Uterus (tissue), 2 donors: ENCODE data around the gene MAPK6.

Source experiments
- CTCF ChIP-seq, 4 experiments: fragments of 200-600 bp in 2 of 4; fragments of 450-650 bp in 2 of 4; sonication (generic) in 2 of 4; IDR thresholded peaks; one replicate each; pipeline ENCODE4 v1.5.1; 2016 to 2019; ENCODE audit warnings: antibody characterized with exemption in 4 of 4, mild to moderate bottlenecking in 2 of 4, moderate library complexity in 1 of 4
- POLR2A ChIP-seq, 2 donors: fragments of 450-650 bp; IDR thresholded peaks; one replicate each; pipeline ENCODE4 v1.6.1; 2016; ENCODE audit warnings: antibody characterized with exemption in 2 of 2, mild to moderate bottlenecking in 1 of 2, moderate library complexity in 1 of 2

- no peak for TF ChIP-seq CTCF (IDR thresholded peaks at IDR 0.05)
- TF ChIP-seq POLR2A (IDR thresholded peaks at IDR 0.05), result peak; percentile 21 to 58
Measured at GRCh38 chr15:52019394-52020220, 588 bp downstream of the MAPK6 start.
